ENCODE measurements around the gene IGIP. TPM values are rescaled to one million over a fixed set of nuclear protein-coding genes. Genes with fewer than 3 reads are reported as not detected.

IGIP gene
- total and polyA plus RNA-seq, 2 of the 8 experiments (the other 6 are each of a cell fraction or from before 2014, with no cell fraction given): 0.32 to 0.69 TPM

GRCh38 chr5:140090251-140090650, 35.5 kb upstream of the IGIP start:
- ChIA-PET POLR2A (ENCODE audit: partially characterized antibody) (no interaction called here), CTCF (ENCODE audit: partially characterized antibody) (interaction anchor here (0.5 kb wide), 1 partner anchor 106 kb away, joined by 3 read pairs; no protein-coding TSS in a partner anchor)
- Histone ChIP-seq H2BK15ac (ENCODE audit: low read length) (no peak overlapping the region), H3K18ac (ENCODE audit: extremely low read depth, low read length) (no peak overlapping the region), H2BK12ac (ENCODE audit: low read depth, low read length) (no peak overlapping the region), H3K4ac (replicated peaks; ENCODE audit: insufficient read length, low read depth, low read length) (no peak overlapping the region), H2AFZ (ENCODE audit: low read length) (no peak overlapping the region), H3K36me3 (ENCODE audit: control insufficient read depth in 2 of 4, insufficient read depth in 4 of 4, low read length in 3 of 4) (no peaks in the 10 kb centered on the region), H2BK120ac (replicated peaks; ENCODE audit: low read depth, low read length) (no peak overlapping the region), H2BK5ac (ENCODE audit: low read depth, low read length) (no peak overlapping the region), H3K23me2 (ENCODE audit: low read depth, low read length) (no peaks in the 10 kb centered on the region; the same call in 1 of the 2 replicates), H3K9me3 (ENCODE audit: insufficient read depth in 2 of 2, low read depth in 1 of 2, low read length in 1 of 2) (no peaks in the 10 kb centered on the region), H3K9ac (replicated peaks in 1 of 4; ENCODE audit: extremely low read depth in 1 of 4, low read depth in 3 of 4, low read length in 3 of 4) (no peak overlapping the region), H3K27me3 (replicated peaks in 1 of 4; ENCODE audit: control insufficient read depth in 3 of 4, extremely low read depth in 1 of 4, insufficient read depth in 3 of 4, low read length in 3 of 4) (no peaks in the 10 kb centered on the region), H3K4me2 (ENCODE audit: insufficient read depth in 1 of 2, low read depth in 2 of 2, low read length in 2 of 2) (no peak overlapping the region), H3K23ac (ENCODE audit: insufficient read length) (no peak overlapping the region), H3K79me2 (ENCODE audit: control insufficient read depth in 1 of 2, insufficient read depth in 2 of 2, low read length in 2 of 2) (no peaks in the 10 kb centered on the region), H2BK20ac (ENCODE audit: low read length) (no peak overlapping the region), H4K5ac (ENCODE audit: insufficient read length, low read depth, low read length) (no peak overlapping the region), H4K8ac (ENCODE audit: extremely low read depth, insufficient read depth, low read length) (no peak overlapping the region), H3K56ac (replicated peaks; ENCODE audit: insufficient read length, low read depth, low read length) (no peak overlapping the region), H3K14ac (ENCODE audit: insufficient read length) (no peak overlapping the region), H3K4me3 (ENCODE audit: extremely low read depth in 1 of 4, insufficient read depth in 2 of 4, low read depth in 3 of 4, low read length in 4 of 4) (no peak overlapping the region), H2AK5ac (ENCODE audit: low read depth, low read length) (no peak overlapping the region), H3K4me1 (replicated peaks in 1 of 4; ENCODE audit: control insufficient read depth in 3 of 4, insufficient read depth in 4 of 4, low read length in 3 of 4) (no peaks in the 10 kb centered on the region), H3K27ac (ENCODE audit: low read depth, low read length) (no peak overlapping the region), H4K91ac (replicated peaks; ENCODE audit: insufficient read length, low read length) (no peak overlapping the region), H4K20me1 (replicated peaks in 1 of 2; ENCODE audit: control insufficient read depth in 1 of 2, insufficient read depth in 2 of 2, low read length in 2 of 2) (no peaks in the 10 kb centered on the region), H3K79me1 (ENCODE audit: low read depth, low read length) (no peaks in the 10 kb centered on the region)
- FAIRE-seq (no peak), DNase-seq (ENCODE audit: low read depth in 1 of 2, low spot score in 2 of 2) (no peak)
- WGBS, 2 experiments (ENCODE audit: extremely low coverage in 1 of 2, insufficient coverage in 1 of 2, insufficient read length in 1 of 2, insufficient replicate concordance in 2 of 2, low coverage in 1 of 2, low lambda C conversion rate in 2 of 2, missing lambda C conversion rate in 1 of 2): 87% methylated on average over 1 of the region's 1 CpG; no CpG with 5 or more reads in 1 of the 2 experiments
- TF ChIP-seq, protein P1, sequence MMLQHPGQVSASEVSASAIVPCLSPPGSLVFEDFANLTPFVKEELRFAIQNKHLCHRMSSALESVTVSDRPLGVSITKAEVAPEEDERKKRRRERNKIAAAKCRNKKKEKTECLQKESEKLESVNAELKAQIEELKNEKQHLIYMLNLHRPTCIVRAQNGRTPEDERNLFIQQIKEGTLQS (IDR thresholded peaks at IDR 0.05; ENCODE audit: insufficient read depth, low read depth, low read length): no peak
- TF ChIP-seq TBP (IDR thresholded peaks at IDR 0.05; ENCODE audit: low read depth, low read length) (no peak), SIN3A (conservative IDR thresholded peaks at IDR 0.05 in 1 of 2, IDR thresholded peaks at IDR 0.05 in 1 of 2; ENCODE audit: low read depth in 1 of 2, low read length in 2 of 2) (no peak), CBX8 (IDR thresholded peaks at IDR 0.05; ENCODE audit: borderline replicate concordance, low read depth, low read length) (no peak), E2F6 (IDR thresholded peaks at IDR 0.05) (no peak), RAD21 (IDR thresholded peaks at IDR 0.05 in 1 of 2, conservative IDR thresholded peaks at IDR 0.05 in 1 of 2; ENCODE audit: low read depth in 2 of 2, low read length in 2 of 2) (no peak), SIRT6 (IDR thresholded peaks at IDR 0.05; ENCODE audit: low read length) (no peak), CEBPB (IDR thresholded peaks at IDR 0.05; ENCODE audit: low read depth, low read length) (no peak), CHD2 (IDR thresholded peaks at IDR 0.05; ENCODE audit: low read length) (no peak), GTF2F1 (IDR thresholded peaks at IDR 0.05; ENCODE audit: borderline replicate concordance, low read depth, low read length) (no peak), KDM4A (IDR thresholded peaks at IDR 0.05; ENCODE audit: low read depth, low read length, severe bottlenecking) (no peak), CTBP2 (IDR thresholded peaks at IDR 0.05; ENCODE audit: borderline replicate concordance, insufficient read depth, insufficient read length, low read length) (no peak), TAF7 (optimal IDR thresholded peaks at IDR 0.05; ENCODE audit: borderline replicate concordance, low read depth, low read length) (no peak)

Measured in H1 (cell line).